Measurements from ENCODE around the gene SNAI1.

Gene SNAI1

DNA sequence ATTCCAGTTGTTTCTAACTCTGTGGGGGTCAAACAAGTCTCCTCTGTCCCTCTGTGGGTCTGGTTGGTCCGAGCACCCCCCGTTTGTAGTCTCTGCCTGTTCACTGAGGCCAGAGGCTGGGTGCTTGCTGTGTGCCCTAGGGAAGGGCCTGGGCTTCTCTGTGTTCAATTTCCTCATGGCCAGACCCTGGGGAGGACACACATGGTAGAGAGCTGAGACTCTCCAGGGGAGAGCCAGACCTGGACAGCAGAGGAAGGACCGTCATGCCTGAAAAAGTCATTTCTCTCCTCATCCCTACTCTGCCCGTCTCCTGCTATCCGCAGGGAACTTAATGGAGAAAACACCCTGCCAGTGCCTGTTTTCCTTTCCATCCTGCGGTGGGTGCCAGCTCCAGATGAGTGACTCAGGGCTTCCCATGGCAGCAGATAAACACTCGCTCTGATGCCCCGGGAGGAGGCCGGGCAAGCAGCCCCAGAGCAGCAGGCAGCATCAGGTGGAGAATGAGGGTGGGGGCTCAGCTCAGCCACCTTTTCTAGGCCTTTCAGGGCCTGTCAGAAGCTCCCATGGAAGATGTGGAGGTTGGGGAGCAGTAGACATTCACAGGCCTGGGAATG, 51.9 kb downstream of the SNAI1 start:
- no peak for DNase-seq (ENCODE audit: low read depth in 1 of 2, low spot score in 1 of 2)

- no peak for DNase-seq (ENCODE audit: low read depth in 1 of 2, low spot score in 1 of 2)
These were observed 53.9 kb downstream of the SNAI1 start for GRCh38 chr20:50036703-50037102.

DNA sequence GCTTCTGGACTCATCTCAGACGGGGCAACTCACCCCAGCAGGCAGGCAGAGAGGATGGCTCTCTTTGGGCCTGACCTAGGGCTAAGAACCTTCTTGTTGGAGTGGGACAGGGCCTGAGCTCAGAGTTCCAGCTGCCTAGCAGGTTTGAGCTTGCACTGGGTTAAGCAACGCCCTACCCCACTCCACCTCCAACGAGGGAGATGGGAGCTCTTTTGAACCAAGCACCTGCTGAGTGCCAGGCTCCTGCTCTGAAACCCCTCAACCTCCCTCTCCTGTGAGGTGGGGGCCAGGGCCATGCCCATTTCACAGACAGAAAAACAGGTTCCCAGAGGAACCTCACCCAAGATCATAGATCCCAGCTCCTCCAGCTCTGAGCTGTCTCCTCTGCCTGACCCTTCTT, 54.3 kb downstream of the SNAI1 start:
- DNase-seq (ENCODE audit: low read depth in 1 of 2, low spot score in 1 of 2), result no peak

GRCh38 chr20:50037575-50037974, 54.8 kb downstream of the SNAI1 start:
- DNase-seq (ENCODE audit: low read depth in 1 of 2, low spot score in 1 of 2), result no peak

DNA sequence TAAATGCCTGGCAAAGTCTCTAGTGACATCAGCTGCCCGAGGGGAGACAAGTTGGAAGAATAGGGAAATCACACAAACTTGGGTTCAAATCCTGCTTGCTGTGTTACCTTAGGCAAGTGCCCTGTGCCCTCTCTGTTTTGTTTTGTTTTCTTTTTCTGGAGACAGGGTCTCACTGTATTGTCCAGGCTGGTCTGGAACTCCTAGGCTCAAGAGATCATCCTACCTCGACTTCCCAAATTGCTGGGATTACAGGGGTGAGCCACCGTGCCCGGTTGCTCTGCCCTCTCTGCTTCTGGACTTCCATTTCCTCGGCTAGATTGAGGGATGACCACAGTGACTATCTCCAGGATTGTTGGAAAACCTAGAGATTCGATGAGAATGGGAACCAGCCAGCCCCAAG, 55.4 kb downstream of the SNAI1 start:
- no peak for DNase-seq (ENCODE audit: low read depth in 1 of 2, low spot score in 1 of 2)
